Hindlimb muscle (tissue), 1 donor: Measurements from ENCODE around the gene RPS5. TPM values are rescaled to one million over a fixed set of nuclear protein-coding genes. Genes with fewer than 3 reads are reported as not detected.
"Not testable (repeated sequence)": the region's sequence is repeated elsewhere in the genome, so short reads cannot be mapped to it uniquely, and the experiment has no call there.

Experiments used
- DNase-seq: peaks from one replicate; pipeline ENCODE4 v3.0.0-alpha.2; 2013
- polyA plus RNA-seq: library from polyadenylated mRNA; unstranded; fragments of 120-200 nt; gene quantifications from one replicate; pipeline ENCODE4 v1.2.1, GENCODE V29; 2013; ENCODE audit not compliant: insufficient read length

Gene RPS5
- 1,753 TPM for polyA plus RNA-seq

DNA sequence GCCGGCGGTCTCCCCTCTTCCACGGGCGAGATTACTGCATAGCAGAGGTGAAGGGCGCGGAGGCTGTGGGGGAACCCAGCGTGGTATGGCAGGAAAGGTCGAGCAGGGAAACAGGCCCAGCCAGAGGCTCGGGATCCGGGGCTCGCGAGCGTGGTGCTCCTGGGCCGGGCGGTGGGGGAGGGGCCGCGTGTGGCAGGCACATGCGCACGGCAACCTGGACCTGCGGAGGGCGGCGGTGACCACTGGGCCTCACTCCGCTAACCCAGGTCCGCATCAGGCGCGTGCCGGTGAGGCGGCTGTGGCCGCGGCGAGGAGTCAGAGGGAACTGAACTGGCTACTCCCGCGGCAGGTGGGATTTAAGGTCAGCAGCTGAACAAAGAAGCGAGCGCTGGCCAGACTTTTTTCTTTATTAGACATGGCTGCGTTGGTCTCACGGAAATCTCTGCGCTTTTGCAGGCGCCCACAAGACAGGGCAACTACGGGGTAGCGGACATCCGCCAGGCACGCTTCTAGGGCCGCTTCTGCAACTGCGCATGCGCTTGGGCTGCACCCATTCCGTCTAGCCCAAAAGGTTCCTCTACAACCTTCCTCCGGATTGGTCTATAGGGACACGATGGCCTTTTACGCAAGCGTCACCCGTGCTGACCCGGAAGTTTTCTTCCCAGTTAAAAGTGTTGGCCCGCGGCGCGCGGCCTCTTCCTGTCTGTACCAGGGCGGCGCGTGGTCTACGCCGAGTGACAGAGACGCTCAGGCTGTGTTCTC, at the start of gene RPS5:
RPS5 (plus strand) TSS at position 694 of the 762 bp plus-strand sequence. CDS start 869 bp downstream, outside the sequence.
- DNase-seq, result peak; percentile 97

DNA sequence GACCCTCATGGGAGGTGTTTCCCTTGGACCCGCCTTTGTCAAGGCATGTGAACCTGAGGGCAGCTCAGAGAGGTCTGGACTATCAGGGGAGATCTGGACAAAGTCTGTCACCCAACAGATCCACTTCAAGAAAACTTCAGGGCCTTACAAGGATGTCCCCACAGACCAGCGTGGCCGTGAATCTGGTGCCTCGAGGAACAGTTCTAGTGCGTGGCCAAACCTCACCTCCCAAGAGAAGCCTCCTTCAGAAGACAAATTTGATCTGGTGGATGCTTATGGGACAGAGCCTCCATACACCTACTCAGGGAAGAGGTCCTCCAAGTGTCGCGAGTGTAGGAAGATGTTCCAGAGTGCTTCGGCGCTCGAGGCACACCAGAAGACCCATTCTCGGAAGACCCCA, 48.7 kb upstream of the RPS5 start:
- no peak for DNase-seq

DNA sequence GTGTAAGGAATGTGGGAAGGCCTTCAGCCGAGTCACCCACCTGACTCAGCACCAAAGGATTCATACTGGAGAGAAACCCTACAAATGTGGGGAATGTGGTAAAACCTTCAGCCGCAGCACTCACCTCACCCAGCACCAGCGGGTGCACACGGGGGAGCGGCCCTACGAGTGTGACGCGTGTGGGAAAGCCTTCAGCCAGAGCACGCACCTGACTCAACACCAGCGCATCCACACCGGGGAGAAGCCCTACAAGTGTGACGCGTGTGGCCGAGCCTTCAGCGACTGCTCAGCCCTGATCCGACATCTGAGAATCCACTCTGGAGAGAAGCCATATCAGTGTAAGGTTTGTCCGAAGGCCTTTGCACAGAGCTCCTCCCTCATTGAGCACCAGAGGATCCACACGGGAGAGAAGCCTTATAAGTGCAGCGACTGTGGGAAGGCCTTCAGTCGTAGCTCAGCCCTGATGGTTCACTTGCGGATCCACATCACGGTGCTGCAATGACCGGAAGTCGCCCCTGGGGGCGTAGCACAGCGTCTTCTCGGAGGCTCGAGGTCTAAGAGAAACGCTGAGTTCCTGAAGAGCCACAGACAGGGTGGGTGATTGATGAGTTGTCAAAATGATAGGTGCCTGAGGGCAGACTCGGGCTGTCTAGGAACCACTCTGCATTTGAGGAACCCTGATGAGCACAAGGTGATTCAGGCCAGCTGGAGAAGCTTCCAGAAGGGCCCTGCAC, 48.1 kb upstream of the RPS5 start:
- no peak for DNase-seq

DNA sequence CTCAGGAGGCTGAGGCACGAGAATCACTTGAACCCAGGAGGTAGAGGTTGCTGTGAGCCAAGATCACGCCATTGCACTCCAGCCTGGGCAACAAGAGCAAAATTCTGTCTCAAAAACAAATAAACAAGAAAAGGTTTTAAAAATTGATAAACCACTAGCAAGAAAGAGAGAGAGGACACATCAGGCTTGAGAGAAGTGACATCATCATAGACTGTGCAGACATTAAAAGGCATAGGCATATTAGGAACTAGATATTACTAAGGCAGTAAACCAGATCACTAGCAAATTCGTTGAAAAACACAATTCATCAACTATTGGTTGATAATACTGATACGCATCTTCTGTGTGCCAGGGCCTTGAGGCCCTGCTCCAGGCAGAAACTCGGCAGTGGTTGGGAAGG, 41.5 kb upstream of the RPS5 start:
- no peak for DNase-seq

DNA sequence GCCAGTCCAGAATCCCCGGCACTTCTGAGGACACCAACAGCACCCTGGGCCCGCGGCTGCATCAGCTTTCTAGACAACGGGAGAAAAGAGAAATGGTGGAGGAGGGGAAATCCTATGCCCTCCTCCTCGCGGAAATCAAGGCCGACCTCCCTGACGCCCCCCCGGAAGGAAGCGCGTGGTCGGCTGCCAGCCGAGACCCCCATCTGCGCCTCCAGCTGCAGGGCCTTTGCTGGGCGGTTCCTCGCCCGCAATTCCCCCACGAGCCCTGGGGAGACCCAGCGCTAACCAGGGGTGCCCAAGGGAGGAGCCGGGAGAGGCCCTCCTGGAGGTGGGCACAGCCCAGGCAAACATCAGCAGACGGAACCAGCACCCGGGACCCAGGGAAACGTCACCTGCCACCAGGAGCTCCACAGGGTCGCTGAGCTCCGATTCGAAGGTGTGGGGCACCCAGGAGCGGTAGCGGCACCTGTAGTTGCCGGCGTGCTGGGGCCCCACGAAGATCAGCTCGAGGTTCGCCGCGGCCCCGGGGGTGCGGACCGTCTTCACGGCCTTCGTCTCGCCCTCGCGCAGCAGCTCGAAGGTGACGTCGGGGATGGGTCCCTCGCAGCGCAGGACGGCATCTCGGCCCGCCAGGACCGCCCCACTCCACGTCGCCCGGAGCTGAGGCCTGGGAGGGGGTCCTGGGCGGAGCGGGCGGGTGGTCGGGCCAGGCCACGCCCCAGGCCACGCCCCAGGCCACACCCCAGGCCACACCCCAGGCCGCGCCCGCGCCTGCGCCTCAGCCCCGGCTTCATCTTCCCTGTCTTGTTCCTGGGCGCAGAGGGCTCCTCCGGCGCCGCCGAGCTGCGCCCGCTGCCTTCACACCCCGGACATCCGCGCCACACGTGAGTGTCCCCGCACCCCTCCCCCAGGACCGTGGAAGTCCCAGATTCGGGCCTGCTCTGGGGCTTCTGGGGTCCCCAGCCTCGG, 39.8 kb upstream of the RPS5 start:
- peak; percentile 18 for DNase-seq

DNA sequence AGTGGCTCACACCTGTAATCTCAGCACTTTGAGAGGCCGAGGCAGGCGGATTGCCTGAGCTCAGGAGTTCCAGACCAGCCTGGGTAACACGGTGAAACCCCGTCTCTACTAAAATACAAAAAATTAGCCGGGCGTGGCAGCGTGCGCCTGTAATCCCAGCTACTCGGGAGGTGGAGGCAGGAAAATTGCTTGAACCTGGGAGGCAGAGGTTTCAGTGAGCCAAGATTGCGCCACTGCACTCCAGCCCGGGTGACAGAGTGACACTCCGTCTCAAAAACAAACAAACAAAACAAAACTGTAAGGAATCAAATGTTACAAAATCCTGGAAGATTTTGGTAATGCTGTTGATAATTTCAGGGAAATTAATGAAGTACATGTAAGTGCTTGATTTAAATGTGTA, 39.0 kb upstream of the RPS5 start:
- DNase-seq, result not testable (repeated sequence)

- DNase-seq, result no peak
These were observed 37.5 kb upstream of the RPS5 start for GRCh38 chr19:58349590-58349989.

DNA sequence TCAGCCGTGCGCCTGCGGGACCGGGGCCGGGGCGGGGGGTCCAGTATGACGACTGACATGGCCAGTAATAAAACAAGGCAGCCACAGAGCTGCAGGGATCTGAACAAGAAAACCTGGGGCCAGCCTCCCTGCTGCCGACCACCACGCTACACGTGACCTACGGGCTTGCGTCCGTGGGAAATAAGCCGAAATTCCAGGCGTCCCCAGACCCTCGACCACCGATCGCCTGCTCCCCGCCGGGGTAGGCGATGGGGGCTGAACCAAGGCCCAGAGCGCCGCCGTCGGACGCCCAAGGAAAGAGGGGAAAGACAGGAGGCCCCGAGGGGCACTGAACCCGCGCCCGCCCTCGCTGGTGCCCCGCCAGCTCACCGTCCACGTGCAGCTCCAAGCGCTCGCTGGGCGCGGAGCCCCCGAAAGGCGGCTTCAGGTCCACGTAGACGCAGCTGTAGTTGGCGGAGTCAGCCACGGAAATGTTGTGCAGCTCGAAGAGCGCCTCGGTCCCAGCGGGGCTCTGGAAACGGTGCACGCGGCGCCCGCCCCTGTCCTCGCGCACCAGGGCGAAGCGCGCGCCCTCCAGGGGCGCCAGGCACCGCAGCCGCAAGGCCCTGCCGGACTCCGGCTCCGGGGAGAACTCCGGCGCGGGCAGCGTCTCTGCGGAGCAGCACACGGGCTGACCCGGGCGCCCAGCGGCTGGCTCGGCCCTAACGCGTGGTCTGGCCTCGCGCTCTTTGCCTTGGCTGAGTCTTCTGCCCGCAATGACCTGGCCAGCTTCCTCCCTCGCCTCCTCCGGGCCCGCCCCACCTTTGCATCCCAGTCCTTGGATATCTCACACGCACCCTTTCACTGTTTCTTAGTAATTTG, 36.8 kb upstream of the RPS5 start:
- no peak for DNase-seq

DNA sequence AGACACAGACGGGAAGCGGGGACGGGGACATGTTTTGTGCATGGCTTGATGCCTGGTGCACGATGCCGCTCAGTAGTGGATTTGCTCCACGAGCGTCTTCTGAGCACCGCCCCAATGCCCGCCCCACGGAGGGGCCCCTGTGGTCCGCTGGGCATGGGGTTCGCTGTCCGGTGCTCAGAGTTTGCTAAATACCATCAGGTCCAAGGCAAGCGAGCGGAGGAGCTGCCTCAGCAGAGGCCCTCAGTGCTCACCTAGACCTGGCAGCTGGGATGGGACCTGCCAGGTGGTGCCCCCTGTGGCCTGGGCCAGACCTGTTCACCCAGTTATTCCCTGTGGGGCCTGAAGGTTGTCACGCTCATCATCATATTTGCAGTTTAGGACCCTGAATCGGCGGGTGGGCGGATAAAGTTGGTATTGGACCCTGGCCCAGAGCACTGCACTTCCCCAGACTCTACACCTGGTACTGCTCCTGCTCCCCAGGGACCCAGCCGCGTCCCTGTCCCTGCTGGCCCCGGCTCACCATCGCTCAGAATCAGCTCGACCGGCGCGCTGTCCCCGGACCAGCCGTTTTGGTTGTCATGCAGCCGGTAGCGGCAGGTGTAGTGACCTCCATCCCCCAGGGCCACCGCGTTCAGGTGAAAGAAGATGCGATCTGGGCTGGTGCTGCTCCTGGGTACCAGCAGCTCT, 36.1 kb upstream of the RPS5 start:
- no peak for DNase-seq

GRCh38 chr19:58351558-58351878, 35.6 kb upstream of the RPS5 start:
- DNase-seq, result no peak

GRCh38 chr19:58351990-58352755, 34.9 kb upstream of the RPS5 start:
- DNase-seq, result no peak

GRCh38 chr19:58352760-58353671, 34.1 kb upstream of the RPS5 start, which contains the start of gene A1BG:
Gene A1BG (minus strand): TSS chr19:58353492. CDS start chr19:58353437, 55 bp downstream.
- DNase-seq, result no peak

DNA sequence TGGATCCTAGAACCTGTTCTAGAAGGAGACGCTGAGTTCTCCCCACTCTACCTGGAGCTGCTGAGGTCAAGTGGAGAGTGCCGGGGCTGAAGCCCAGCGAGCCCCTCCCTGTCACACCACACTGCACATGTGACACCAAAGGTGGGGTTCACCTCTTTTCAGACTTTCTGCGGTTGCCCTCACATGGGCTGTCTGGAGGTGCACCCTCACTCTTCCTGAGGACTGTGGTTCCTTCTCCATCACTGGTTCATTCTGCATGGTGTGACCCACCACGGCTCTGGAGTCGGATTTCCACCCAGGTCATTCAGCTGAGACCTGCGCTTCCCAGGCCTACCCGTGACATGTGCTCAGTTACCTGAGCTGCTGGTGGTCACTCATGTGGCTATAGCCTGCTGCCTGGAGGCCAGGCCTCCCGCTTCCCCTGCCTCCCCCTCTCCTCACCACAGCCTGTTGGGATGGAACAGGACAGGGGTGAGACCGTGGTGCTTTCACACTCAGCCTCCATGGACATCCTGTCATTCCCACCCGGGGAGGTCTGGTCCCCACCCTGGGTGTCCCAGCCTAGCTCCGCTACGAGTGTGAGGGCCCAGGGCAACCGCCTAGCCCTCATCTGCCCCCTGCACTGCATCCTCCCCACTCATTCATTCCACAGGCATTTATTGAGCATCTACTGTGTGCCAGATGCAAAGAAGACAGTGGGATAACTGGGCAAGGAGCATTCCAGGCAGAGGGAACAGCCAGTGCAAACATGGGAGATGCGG, 33.2 kb upstream of the RPS5 start:
- no peak for DNase-seq

GRCh38 chr19:58354478-58355030, 32.5 kb upstream of the RPS5 start:
- no peak for DNase-seq

GRCh38 chr19:58355215-58355796, 31.8 kb upstream of the RPS5 start:
- no peak for DNase-seq

GRCh38 chr19:58355908-58356765, 30.9 kb upstream of the RPS5 start:
- peak; percentile 39 for DNase-seq
